Activated CD8-positive, alpha-beta memory T cell treated with anti-CD3 and anti-CD28 coated beads for 36 hours (primary cell): ENCODE results near the gene CFAP157. TPM values are rescaled to one million over a fixed set of nuclear protein-coding genes. Genes with fewer than 3 reads are reported as not detected.

Experiments
- CTCF ChIA-PET: fragments of 350-600 bp; sonication (Branson Sonifier 250); formaldehyde crosslinking; loops from one replicate; lab custom pipeline; 2021; ENCODE audit warnings: antibody characterized with exemption; lab: Charles Lee
- POLR2A ChIA-PET: fragments of 350-600 bp; sonication (Branson Sonifier 250); formaldehyde crosslinking; loops from one replicate; lab custom pipeline; 2021; ENCODE audit warnings: antibody characterized with exemption; lab: Charles Lee
- total RNA-seq, 2 experiments: library from RNA; stranded (reverse); gene quantifications; one replicate each; pipeline ENCODE4 v1.2.3, GENCODE V29; 2021

CFAP157 gene
- not detected for total RNA-seq

DNA sequence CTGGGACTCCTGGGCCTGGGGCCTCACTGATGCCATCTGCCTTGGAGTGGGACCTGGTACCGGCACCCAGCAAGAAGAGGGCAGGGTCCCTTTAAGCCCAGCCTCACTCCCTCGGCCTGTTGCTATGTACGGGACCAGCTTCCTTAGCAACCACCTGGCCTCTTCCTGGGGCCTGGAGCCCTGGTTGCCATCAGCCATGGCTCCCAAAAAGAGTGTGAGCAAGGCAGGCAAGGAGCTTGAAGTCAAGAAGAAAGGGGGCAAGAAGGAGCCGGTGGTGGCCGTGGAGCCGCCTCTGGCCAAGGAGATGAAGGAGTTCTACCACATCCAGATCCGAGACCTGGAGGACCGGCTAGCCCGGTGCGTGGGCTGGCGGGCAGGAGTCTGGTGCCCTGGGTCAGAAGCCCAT is at the start of gene CFAP157:
TSS of gene CFAP157 (plus strand) at position 153 of the 406 bp plus-strand sequence. CDS start at position 197, 44 bp downstream.
- POLR2A ChIA-PET: interaction anchor here (2.0 kb wide), 1 partner anchor 9 kb away, joined by 4 read pairs; the partner anchor contains the start of genes PTRH1 and TTC16
- CTCF ChIA-PET: no interaction called here

DNA sequence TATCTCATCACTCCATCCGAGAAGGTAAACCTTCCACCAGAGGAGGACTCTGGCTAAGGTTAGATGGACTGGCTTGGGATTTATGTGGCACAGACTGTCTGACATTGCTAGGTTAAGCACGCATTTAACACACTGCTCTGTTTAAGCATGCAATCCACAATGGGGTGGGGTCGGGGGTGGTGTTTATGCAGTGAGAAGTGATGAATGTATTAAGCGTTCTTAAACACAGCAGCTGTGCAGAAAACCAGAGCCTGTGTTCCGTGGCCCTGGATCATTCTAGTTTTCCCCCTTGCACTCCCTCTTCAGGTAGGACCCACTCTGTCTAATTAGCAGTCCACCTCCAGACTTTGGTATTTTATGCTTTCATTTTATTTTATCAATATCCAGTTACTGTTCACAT is 48.4 kb upstream of the CFAP157 start:
- ChIA-PET POLR2A (no interaction called here), CTCF (no interaction called here)

DNA sequence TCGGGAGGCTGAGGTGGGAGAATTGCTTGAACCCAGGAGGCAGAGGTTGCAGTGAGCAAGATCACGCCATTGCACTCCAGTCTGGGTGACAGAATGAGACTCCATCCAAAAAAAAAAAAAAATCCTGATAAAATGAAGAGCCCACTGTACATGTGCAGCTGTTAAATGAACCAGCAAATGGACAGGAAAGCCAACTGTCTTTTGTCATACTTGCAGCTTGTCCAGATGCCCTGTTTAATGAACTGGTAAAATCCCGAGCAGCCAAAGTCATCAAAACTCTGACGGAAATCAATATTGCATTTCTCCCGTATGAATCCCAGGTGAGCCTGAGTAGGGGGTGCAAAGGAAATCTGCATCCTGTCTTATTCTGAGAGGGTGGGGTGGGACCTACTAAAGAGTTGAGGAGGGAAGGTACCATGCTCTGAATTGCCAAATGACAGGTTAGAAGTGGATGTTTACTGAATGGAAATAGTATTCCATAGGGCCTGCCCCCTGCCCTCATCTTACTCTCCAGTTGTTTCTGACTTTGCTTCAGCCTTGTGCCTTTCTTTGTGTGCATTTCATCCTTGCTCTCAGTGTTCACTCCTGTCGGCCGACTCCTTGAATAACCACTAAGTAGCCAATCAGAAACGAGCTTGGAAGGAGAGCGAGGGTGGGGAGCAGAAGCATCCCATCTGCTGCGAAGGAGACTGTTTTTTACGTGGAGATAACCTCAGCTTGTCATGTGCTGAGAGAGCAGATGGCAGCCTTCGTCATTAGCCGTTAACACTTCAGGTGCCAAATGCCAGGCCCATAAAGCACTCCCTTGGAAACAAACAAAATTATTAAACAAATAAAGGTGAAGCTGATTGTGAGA is 45.7 kb upstream of the CFAP157 start:
- ChIA-PET CTCF (interaction anchor here (0.9 kb wide), 1 partner anchor 57 kb away, joined by 3 read pairs; no protein-coding TSS in a partner anchor), POLR2A (no interaction called here)

DNA sequence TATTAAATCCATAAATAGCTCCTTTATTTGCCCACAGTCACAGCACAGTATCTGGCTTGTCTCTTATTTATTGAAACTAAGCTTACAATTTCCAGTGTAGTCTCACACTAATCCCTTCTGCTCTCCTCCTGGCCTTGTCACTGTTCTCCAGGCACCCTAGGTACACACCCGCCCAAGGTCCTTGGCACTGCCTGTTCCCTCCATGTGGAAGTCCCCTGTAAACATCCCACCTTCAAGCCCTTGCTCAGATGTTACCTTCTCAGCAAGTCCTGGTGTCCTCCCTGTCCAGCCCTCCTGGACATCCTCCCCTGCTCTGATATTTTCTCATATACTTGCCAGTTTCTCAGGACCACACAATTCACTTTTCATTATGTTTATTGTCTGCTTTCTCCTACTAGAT is 44.2 kb upstream of the CFAP157 start:
- CTCF ChIA-PET: interaction anchor here (0.8 to 0.9 kb wide), 2 partner anchors 53 to 451 kb away, joined by 3 read pairs; partner anchors contain the start of genes PTRH1 and TTC16
- POLR2A ChIA-PET: no interaction called here

DNA sequence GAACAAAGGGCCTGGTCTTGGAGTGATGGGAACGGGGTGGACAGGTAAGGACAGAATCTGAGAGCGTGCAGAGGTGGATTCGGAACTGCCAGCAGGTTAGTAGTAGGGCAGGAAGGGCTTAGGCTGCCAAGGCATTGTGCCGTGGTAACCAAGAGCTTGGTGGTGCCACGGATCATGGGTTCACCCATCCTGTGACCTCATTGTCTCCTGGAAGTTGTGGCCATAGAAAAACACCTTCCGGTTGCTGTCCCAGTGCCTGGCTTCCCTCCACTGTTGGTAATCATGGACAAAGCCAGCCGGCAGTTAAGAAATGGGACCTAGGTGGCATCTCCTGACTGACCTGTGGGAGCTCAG is 42.5 kb upstream of the CFAP157 start:
- ChIA-PET POLR2A (no interaction called here), CTCF (no interaction called here)

DNA sequence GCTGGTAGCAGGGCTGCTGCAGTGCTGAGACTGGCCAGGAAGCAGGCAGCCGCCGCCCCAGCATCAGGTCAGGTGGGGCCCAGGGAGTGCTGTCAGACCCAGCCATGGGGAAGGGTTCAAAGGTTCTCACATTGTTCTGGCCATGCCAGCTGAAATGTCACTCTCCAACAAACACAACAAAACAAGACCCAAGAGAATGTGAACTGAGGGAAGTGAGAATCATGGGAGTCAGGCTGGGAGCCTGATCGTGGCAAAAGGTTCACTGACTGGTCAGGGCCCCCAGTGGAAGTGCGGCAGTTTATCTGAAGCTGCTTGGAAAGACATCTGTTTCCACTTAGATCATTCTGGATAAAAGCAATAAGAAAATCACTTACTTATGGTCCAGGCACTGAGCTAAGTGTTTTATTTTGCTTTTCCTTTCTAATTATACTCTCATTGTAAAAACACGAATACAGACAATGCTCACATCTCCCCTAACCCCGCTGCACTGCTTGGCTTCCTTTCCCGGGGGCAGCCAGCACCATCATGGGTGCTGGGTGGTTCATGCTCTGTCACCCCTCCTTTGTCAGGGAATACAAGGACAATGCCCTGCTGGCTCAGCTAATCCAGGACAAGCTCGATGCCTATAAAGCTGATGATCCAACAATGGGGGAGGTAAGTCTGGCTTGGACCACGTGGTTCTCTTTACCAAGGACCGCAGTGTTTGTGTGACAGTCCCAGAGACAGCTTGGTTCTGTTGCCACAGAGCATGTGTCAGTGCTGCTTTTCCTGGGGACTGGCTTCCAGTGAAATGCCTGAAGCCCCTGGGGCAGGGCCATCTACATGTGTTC is 41.9 kb upstream of the CFAP157 start:
- ChIA-PET POLR2A (no interaction called here), CTCF (no interaction called here)

DNA sequence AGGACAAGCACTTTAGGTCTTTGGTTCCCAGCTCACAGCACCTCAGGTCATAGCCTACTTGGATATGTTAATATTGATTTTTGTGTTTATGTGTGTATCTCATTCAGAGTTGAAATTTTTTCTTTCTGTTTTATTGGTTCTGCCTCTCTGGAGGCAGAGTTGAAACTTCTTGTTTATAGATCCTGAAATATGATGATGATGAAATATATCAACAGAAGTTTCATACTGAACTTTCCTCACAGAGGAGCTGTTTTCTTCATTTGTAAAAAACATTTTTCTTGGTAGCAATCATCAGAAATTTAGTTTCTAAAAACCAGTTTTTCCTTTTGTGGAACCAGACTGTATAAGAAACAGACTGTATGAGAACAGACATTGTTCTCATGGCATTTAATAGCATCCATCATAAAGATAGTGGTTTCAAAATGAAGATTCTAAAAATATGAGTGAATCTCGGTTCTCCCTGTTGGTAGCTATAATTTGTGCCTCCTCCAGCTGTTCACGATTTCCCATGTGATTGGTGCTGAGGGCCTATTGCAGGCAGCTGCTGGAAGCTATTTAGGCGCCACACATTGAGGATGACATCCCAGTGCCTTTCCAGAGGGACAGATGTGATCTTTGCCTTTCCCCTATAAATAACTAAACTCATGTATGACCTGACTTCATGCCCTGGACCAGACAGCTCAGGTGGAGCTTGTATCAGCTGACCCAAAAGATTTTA is 39.5 kb upstream of the CFAP157 start:
- ChIA-PET POLR2A (no interaction called here), CTCF (interaction anchor here (1.1 kb wide), 1 partner anchor 158 kb away, joined by 3 read pairs; no protein-coding TSS in a partner anchor)

DNA sequence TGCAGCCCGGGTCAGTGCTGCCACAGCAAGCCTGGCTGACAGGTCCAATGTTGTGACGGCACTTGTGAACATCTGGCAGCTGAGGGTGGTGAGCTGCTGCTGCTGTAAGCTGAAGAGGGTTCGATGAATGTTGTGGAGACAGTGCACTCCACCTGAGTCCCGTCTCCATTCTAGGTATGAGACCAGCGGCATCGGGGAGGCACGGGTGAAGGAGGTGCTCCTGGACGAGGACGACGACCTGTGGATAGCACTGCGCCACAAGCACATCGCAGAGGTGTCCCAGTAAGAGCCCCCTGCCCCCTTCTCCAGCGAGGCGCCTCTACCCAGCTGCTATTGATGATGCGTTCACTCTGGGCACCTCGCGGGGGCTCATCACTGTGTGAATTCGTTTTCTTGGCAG is 38.9 kb upstream of the CFAP157 start:
- CTCF ChIA-PET: interaction anchor here (1.1 kb wide), 1 partner anchor 157 kb away, joined by 3 read pairs; no protein-coding TSS in a partner anchor

DNA sequence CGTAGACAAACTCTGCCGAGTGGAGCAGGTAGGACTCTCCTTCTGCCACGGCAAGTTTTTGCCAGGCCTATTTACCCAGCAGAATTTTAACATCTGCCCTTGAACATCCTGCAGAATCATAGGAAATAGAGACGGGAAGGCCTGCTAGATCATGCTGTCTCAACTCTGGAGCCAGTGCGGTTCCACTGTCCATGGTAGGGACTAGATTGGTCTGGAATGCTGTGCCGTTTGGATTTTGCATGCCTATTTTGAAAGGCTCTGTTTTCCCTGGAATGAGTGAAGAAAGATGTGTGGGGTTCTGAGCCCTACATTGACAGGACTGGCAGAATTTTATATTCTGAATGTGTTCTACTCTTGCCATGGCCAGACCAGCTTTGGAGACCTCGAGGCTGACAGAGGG is 33.6 kb upstream of the CFAP157 start:
- CTCF ChIA-PET: no interaction called here
- POLR2A ChIA-PET: no interaction called here

More for the DNA sequence above, 38.9 kb upstream of the CFAP157 start:
- POLR2A ChIA-PET: no interaction called here

DNA sequence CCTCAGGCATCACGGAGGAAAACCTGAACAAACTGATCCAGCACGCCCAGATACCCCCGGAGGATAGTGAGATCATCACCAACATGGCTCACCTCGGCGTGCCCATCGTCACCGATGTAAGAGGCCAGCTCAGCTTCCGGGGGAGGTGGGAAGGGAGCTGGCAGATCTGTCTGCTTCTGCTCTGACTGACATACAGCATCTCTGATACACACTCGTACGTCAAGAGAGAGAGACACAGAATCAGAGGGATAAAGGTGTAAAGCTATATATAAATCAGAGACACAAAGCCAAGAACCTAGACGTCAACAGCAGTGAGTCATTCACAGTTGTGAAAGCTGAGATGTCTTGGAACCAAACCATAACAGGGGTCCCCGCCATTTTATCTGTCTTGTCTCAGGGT is 30.1 kb upstream of the CFAP157 start:
- CTCF ChIA-PET: no interaction called here
- POLR2A ChIA-PET: no interaction called here

DNA sequence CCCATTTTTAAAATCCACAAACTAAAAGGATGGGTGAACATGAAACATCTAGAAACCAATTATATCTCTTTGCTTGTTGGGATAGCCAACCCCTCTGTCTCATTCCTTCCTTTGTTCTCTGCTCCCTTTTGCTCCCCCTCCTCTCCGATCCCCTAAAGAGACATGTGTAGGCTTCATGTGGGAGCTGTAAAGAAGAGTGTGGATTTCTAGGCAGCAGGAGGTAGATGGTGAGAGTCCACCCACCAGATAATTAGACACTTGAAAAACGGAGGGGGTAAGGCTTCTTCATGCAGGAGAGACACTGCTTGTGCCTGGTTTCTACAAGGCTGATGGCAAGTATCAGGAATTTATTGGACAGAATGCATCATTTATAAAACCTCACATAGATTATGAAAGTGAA is 27.3 kb upstream of the CFAP157 start:
- CTCF ChIA-PET: no interaction called here
- POLR2A ChIA-PET: no interaction called here

DNA sequence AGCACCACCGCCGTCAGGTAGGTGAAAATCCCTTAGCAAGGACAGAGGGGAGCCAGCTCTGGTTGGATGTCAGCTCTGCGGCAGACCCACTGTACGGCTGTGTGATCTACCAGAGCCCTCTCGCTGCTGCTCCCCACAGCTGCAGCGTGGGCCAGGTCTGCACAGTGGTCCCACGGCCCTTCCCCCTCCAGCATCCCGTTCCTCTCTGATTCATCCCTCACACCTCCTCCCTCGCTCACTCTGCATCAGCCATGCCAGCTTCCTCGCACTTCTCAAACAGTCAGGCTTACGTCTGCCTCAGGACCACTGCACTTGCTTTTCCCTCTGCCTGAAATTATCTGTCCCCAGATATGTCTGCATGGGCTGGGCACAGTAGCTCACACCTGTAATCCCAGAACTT is 26.6 kb upstream of the CFAP157 start:
- POLR2A ChIA-PET: no interaction called here
- CTCF ChIA-PET: no interaction called here

DNA sequence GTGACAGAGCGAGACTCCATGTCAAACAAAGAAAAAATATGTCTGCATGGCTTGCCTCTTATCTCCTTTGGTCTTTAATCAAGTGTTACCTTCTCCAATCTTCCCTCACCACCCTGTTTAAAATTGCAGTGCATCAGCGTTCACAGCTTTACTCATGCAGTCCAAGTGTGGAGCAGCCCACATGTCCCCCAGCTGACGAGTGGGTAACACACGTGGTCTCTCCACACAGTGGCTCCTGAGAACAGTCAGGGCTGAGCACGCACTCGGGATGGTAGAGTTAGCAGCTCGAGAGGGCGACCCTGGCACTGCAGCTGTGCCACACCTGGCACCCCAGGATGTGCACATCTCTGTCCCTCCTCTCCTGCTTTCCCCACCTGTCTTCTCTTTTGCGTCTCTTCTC is 25.9 kb upstream of the CFAP157 start:
- CTCF ChIA-PET: no interaction called here
- POLR2A ChIA-PET: no interaction called here

DNA sequence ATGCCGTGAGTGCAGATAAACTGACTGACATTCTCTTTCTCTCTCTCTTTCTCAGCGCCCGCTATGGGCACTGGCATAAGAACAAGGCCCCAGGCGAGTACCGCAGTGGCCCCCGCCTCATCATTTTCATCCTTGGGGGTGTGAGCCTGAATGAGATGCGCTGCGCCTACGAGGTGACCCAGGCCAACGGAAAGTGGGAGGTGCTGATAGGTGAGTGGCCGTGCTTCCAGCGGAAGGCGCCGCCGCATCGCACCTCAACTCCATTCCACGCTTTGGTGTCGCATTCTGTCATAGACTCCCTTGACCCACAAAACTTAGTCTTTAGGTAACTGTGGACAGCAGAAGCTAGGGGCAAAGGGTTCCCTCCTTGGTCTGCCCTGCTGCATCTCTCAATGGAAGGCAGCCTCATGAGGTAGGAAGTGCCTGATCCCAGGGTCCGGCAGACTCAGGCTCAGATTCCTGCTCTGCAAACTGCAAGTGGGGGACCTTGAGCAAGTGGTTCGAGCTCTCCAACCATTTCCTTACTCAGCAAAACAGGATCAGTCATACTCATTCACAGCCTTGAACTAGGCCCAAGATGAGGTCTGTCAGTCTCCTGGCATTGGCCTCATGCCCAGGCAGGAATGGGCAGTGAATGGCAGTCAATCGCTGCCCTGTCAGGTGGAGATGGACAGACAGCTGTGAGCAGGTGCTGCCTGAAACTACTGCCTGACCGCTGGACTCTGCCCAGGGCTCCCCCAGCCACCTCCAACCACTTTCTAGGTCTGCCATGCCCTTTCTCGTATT is 24.2 kb upstream of the CFAP157 start:
- CTCF ChIA-PET: no interaction called here
- POLR2A ChIA-PET: no interaction called here

DNA sequence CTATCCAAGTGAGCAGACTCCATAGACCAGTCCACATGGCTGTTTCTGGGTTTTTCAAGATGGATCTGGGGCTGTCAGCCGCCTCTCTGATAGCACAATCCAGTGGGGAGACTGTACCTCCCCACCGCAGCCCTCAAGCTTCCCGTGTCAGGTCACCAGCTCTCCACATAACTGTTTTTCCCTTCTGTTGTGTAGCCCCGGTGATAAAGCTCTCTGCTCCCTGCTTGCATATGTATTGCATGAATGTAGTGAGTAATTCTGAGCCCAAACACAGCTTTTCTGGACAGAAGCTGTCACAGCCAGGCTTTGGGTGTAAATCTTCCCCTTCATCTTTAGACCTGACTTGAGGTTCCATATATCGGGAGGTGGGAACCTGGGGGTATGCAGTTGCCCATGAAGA is 23.1 kb upstream of the CFAP157 start:
- POLR2A ChIA-PET: no interaction called here
- CTCF ChIA-PET: interaction anchor here (0.6 kb wide), 1 partner anchor 240 kb away, joined by 3 read pairs; no protein-coding TSS in a partner anchor

DNA sequence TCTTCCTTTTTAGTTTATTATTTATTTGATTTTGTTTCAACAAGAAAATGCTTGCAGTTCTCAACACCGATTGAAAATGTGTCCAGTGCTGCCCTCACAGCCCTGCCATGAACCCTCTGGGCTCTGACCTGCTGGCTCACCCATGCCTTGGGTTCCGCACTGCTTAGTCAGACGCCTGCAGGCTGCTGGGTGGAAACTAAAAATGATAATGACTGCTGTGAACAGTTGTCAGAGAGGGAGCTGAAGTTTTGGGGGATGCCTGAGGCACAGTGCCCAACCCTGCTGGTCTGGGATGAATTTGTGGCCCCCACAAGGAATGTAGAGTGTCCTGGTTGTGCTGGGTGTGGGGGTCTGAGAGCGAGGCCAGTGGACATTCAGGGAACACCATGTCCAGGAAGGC is 22.2 kb upstream of the CFAP157 start:
- POLR2A ChIA-PET: no interaction called here
- CTCF ChIA-PET: interaction anchor here (0.7 to 1.0 kb wide), 2 partner anchors 15 to 25 kb away, joined by 3 read pairs; no protein-coding TSS in a partner anchor

DNA sequence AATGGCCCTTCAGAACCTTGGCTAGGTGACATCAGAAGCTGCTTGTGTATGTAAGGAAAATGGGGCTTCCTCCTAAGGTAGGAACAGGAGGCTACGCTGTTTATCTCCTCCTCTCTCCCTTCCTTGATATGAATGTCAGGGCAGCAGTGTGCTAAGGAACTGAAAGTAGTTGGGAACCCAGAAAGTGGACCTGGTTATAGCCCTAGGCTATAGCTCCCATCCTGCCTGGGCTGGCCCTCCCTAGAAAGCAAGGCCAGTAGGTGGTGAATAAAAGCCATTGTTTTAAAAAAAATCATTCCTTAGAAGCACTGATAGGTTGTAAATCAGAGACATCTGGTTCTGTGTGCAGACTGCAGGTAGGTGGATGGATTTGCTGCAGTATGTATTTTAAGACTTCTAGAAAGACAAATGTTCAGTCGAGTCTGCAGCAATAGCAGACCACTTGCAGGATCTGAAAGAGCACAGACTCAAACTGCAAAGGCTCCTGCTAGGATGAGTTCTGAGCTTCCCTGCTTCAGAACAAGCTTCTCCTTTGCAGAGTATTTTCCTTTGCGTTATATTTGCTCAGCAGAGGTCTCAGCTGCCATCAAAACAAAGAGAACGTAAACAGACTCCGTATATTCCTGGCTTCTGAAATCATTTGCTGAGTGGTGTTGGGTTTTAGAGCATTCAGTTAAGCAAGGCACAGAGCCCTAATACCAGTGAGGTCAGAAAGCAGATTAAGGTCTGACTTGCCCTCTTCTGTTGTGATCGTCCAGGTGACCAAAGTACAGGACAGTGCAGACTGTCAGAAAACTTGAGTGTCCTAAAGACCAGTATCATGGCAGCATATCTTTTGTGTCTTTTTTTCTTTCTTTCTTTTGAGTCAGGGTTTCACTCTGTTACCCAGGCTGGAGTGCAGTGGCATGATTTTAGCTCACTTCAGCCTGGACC is 20.1 kb upstream of the CFAP157 start:
- CTCF ChIA-PET: no interaction called here
- POLR2A ChIA-PET: no interaction called here
